IgD-negative memory B cell (primary cell): ENCODE data around the gene ALLC. TPM values are rescaled to one million over a fixed set of nuclear protein-coding genes. Genes with fewer than 3 reads are reported as not detected.

Experiments used
- H3K27ac Mint-ChIP-seq, 3 donors: one replicate each; pipeline ENCODE4 v1.8.0; 2020 to 2022; ENCODE audit warnings: mild to moderate bottlenecking in 3 of 3, mixed read lengths in 3 of 3, moderate library complexity in 1 of 3
- H3K27me3 Mint-ChIP-seq: one replicate; pipeline ENCODE4 v1.8.0; 2021; ENCODE audit warnings: mixed read lengths
- H3K36me3 Mint-ChIP-seq: one replicate; pipeline ENCODE4 v1.8.0; 2020; ENCODE audit warnings: mild to moderate bottlenecking, mixed read lengths
- H3K4me1 Mint-ChIP-seq, 3 donors: one replicate each; pipeline ENCODE4 v1.8.0; 2020 to 2022; ENCODE audit warnings: mixed read lengths in 3 of 3, mild to moderate bottlenecking in 1 of 3
- H3K4me3 Mint-ChIP-seq, 4 donors: one replicate each; pipeline ENCODE4 v1.8.0; 2020 to 2022; ENCODE audit warnings: mild to moderate bottlenecking in 4 of 4, mixed read lengths in 4 of 4, moderate library complexity in 3 of 4
- H3K9me3 Mint-ChIP-seq, 3 donors: one replicate each; pipeline ENCODE4 v1.8.0; 2020 to 2021; ENCODE audit warnings: mixed read lengths in 3 of 3, mild to moderate bottlenecking in 1 of 3
- polyA plus RNA-seq: library from polyadenylated mRNA; unstranded; fragments of 300-500 nt; fragmentation: Illumina TruSeq; gene quantifications from one replicate; pipeline ENCODE4 v1.2.3, GENCODE V29; 2021

The ALLC gene
- polyA plus RNA-seq, 1 donor from 2014 or later = not detected

GRCh38 chr2:3642521-3643215, 15.3 kb upstream of the ALLC start:
- no peak overlapping the region for H3K27ac Mint-ChIP-seq

GRCh38 chr2:3643371-3644245, 14.4 kb upstream of the ALLC start:
- Mint-ChIP-seq H3K4me1 (peaks cover 0 to 2% (median 0%) of the 10 kb centered on the region in 3 donors), H3K4me3 (no peak overlapping the region), H3K36me3 (no peaks in the 10 kb centered on the region), H3K27ac (no peak overlapping the region), H3K9me3 (no peaks in the 10 kb centered on the region), H3K27me3 (peaks cover 5% of the 10 kb centered on the region)

More at GRCh38 chr2:3642521-3643215, 15.3 kb upstream of the ALLC start:
- H3K36me3 Mint-ChIP-seq = no peaks in the 10 kb centered on the region
- H3K4me1 Mint-ChIP-seq = peaks cover 0 to 2% (median 0%) of the 10 kb centered on the region in 3 donors
- peaks cover 5% of the 10 kb centered on the region for H3K27me3 Mint-ChIP-seq
- no peaks in the 10 kb centered on the region for H3K9me3 Mint-ChIP-seq
- no peak overlapping the region for H3K4me3 Mint-ChIP-seq

GRCh38 chr2:3644246-3644525, 13.8 kb upstream of the ALLC start:
- H3K27ac Mint-ChIP-seq = no peak overlapping the region
- no peaks in the 10 kb centered on the region for H3K36me3 Mint-ChIP-seq
- H3K9me3 Mint-ChIP-seq = no peaks in the 10 kb centered on the region
- peaks cover 4% of the 10 kb centered on the region for H3K27me3 Mint-ChIP-seq
- H3K4me3 Mint-ChIP-seq = no peak overlapping the region
- no peaks in the 10 kb centered on the region for H3K4me1 Mint-ChIP-seq

GRCh38 chr2:3644891-3645605, 13.0 kb upstream of the ALLC start:
- Mint-ChIP-seq H3K4me1 (no peaks in the 10 kb centered on the region), H3K27ac (peak overlapping the region in 1 of 3 donors; percentile 80), H3K27me3 (peaks cover 3% of the 10 kb centered on the region), H3K9me3 (no peaks in the 10 kb centered on the region), H3K4me3 (no peak overlapping the region), H3K36me3 (no peaks in the 10 kb centered on the region)

- H3K9me3 Mint-ChIP-seq = no peaks in the 10 kb centered on the region
- H3K27me3 Mint-ChIP-seq = peaks cover 3% of the 10 kb centered on the region
- no peak overlapping the region for H3K27ac Mint-ChIP-seq
- H3K4me1 Mint-ChIP-seq = peaks cover 1 to 2% (median 1%) of the 10 kb centered on the region in 3 donors
- H3K4me3 Mint-ChIP-seq = no peak overlapping the region
- no peaks in the 10 kb centered on the region for H3K36me3 Mint-ChIP-seq
Observed at GRCh38 chr2:3645745-3646389, 12.1 kb upstream of the ALLC start.

GRCh38 chr2:3646446-3646845, 11.6 kb upstream of the ALLC start:
- Mint-ChIP-seq H3K36me3 (no peaks in the 10 kb centered on the region), H3K27ac (no peak overlapping the region), H3K4me1 (peaks cover 4 to 5% (median 5%) of the 10 kb centered on the region in 3 donors)

GRCh38 chr2:3647246-3647645, 10.8 kb upstream of the ALLC start:
- H3K27me3 Mint-ChIP-seq = peaks cover 3% of the 10 kb centered on the region
- H3K27ac Mint-ChIP-seq = no peak overlapping the region
- no peak overlapping the region for H3K4me3 Mint-ChIP-seq
- H3K9me3 Mint-ChIP-seq = no peaks in the 10 kb centered on the region
- peaks cover 7 to 12% (median 11%) of the 10 kb centered on the region in 3 donors for H3K4me1 Mint-ChIP-seq
- H3K36me3 Mint-ChIP-seq = peaks cover 2% of the 10 kb centered on the region

More at GRCh38 chr2:3646446-3646845, 11.6 kb upstream of the ALLC start:
- Mint-ChIP-seq H3K27me3 (peaks cover 3% of the 10 kb centered on the region), H3K4me3 (peak overlapping the region in 2 of 4 donors; percentile 10 to 32), H3K9me3 (no peaks in the 10 kb centered on the region)

GRCh38 chr2:3647831-3648651, 10.0 kb upstream of the ALLC start:
- Mint-ChIP-seq H3K27ac (no peak overlapping the region), H3K4me1 (peaks cover 8 to 13% (median 12%) of the 10 kb centered on the region in 3 donors), H3K36me3 (peaks cover 2% of the 10 kb centered on the region), H3K9me3 (no peaks in the 10 kb centered on the region), H3K27me3 (peaks cover 3% of the 10 kb centered on the region), H3K4me3 (no peak overlapping the region)

GRCh38 chr2:3648652-3649177, 9.3 kb upstream of the ALLC start:
- H3K4me3 Mint-ChIP-seq = peak overlapping the region in 1 of 4 donors; percentile 38
- no peak overlapping the region for H3K27ac Mint-ChIP-seq
- H3K36me3 Mint-ChIP-seq = peaks cover 3% of the 10 kb centered on the region
- peaks cover 3% of the 10 kb centered on the region for H3K27me3 Mint-ChIP-seq
- peaks cover 9 to 13% (median 12%) of the 10 kb centered on the region in 3 donors for H3K4me1 Mint-ChIP-seq
- no peaks in the 10 kb centered on the region for H3K9me3 Mint-ChIP-seq

GRCh38 chr2:3649581-3649980, 8.4 kb upstream of the ALLC start:
- Mint-ChIP-seq H3K27ac (peak overlapping the region in 2 of 3 donors; percentile 79 to 86), H3K4me3 (peak overlapping the region in 1 of 4 donors; percentile 14), H3K9me3 (no peaks in the 10 kb centered on the region), H3K27me3 (peaks cover 3% of the 10 kb centered on the region), H3K4me1 (peaks cover 10 to 13% (median 12%) of the 10 kb centered on the region in 3 donors), H3K36me3 (peaks cover 5% of the 10 kb centered on the region)

GRCh38 chr2:3650140-3650920, 7.7 kb upstream of the ALLC start:
- H3K27ac Mint-ChIP-seq = peak overlapping the region in 2 of 3 donors; percentile 88 to 96
- peaks cover 5% of the 10 kb centered on the region for H3K36me3 Mint-ChIP-seq
- peak overlapping the region in 3 of 4 donors; percentile 79 to 97 (median 96) for H3K4me3 Mint-ChIP-seq
- H3K27me3 Mint-ChIP-seq = peaks cover 3% of the 10 kb centered on the region
- H3K9me3 Mint-ChIP-seq = no peaks in the 10 kb centered on the region
- H3K4me1 Mint-ChIP-seq = peaks cover 10 to 13% (median 12%) of the 10 kb centered on the region in 3 donors

- H3K9me3 Mint-ChIP-seq = no peaks in the 10 kb centered on the region
- peaks cover 10 to 13% (median 12%) of the 10 kb centered on the region in 3 donors for H3K4me1 Mint-ChIP-seq
- H3K36me3 Mint-ChIP-seq = peaks cover 5% of the 10 kb centered on the region
- H3K27me3 Mint-ChIP-seq = peaks cover 1% of the 10 kb centered on the region
- peak overlapping the region; percentile 46 to 96 (median 88) for H3K27ac Mint-ChIP-seq
- H3K4me3 Mint-ChIP-seq = peak overlapping the region; percentile 79 to 97 (median 90)
Observed at GRCh38 chr2:3651691-3652648, 6.0 kb upstream of the ALLC start.
